ENCODE data around the gene TMEM161A.

Gene TMEM161A

DNA sequence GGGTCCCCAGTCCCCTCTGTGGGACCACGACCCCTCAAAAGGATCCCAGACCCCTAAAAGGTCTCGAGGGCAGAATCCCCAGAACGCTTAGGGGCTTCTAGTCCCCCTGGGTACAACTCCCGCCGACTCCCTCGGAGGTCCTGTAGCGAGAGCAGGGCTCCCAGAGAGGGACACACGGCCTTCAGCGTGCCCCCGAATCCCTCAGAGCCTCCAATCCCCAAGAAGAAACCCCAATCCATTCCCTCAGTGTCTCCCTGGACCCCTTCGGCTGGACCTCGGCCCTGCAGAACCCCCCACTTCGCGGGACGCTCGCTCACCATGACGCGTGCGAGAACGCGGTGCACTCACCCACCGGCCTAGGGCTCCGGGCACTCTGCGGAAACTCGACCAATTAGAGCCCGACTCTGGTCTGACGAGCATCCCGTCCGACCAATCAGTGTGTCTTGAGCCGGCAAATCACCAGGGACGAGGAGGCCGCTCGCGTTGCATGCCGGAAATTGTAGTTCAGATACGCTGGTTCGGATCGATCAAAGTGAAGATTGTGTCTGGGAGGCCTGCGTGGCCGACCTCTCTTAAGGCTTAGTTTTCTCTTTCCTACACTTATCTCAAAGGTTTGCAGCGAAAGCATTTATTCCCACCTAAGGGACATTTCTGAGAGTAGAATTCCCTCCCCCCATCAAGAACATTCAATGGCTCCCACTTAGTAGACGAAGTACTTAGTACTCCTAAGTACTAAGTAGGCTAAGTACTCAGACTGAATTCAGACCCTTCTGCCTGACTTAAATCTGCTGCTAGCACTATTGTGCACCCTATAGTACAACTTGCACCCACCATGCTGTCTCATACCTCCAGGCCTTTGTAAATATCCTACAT lies at the start of gene TMEM161A:
Gene TMEM161A, minus strand, starts transcription at position 370 of the 873 bp plus-strand sequence. Its CDS starts 50 bp downstream, at position 320.
- peak; percentile 98 for DNase-seq (ENCODE audit: low read depth)
- TF ChIP-seq CTCF (IDR thresholded peaks at IDR 0.05; ENCODE audit: control insufficient read depth, insufficient read depth, low read depth, low read length, missing control alignments) = no peak
- H3K4me3 ChIP-seq (ENCODE audit: control insufficient read depth, low read depth, low read length) = peak within 1 kb of the TSS; percentile 68

- no peak for DNase-seq (ENCODE audit: low read depth)
- no peak for TF ChIP-seq CTCF (IDR thresholded peaks at IDR 0.05; ENCODE audit: control insufficient read depth, insufficient read depth, low read depth, low read length, missing control alignments)
- H3K4me3 ChIP-seq (ENCODE audit: control insufficient read depth, low read depth, low read length) = no peak overlapping the region
Measured at GRCh38 chr19:19186742-19187141, 48.5 kb upstream of the TMEM161A start.

GRCh38 chr19:19185853-19186740 lies 47.8 kb upstream of the TMEM161A start:
- peak; percentile 69 for TF ChIP-seq CTCF (IDR thresholded peaks at IDR 0.05; ENCODE audit: control insufficient read depth, insufficient read depth, low read depth, low read length, missing control alignments)
- no peak overlapping the region for H3K4me3 ChIP-seq (ENCODE audit: control insufficient read depth, low read depth, low read length)
- DNase-seq (ENCODE audit: low read depth) = no peak

- no peak overlapping the region for H3K4me3 ChIP-seq (ENCODE audit: control insufficient read depth, low read depth, low read length)
- TF ChIP-seq CTCF (IDR thresholded peaks at IDR 0.05; ENCODE audit: control insufficient read depth, insufficient read depth, low read depth, low read length, missing control alignments) = no peak
- no peak for DNase-seq (ENCODE audit: low read depth)
Measured at GRCh38 chr19:19181488-19181998, 43.3 kb upstream of the TMEM161A start.

DNA sequence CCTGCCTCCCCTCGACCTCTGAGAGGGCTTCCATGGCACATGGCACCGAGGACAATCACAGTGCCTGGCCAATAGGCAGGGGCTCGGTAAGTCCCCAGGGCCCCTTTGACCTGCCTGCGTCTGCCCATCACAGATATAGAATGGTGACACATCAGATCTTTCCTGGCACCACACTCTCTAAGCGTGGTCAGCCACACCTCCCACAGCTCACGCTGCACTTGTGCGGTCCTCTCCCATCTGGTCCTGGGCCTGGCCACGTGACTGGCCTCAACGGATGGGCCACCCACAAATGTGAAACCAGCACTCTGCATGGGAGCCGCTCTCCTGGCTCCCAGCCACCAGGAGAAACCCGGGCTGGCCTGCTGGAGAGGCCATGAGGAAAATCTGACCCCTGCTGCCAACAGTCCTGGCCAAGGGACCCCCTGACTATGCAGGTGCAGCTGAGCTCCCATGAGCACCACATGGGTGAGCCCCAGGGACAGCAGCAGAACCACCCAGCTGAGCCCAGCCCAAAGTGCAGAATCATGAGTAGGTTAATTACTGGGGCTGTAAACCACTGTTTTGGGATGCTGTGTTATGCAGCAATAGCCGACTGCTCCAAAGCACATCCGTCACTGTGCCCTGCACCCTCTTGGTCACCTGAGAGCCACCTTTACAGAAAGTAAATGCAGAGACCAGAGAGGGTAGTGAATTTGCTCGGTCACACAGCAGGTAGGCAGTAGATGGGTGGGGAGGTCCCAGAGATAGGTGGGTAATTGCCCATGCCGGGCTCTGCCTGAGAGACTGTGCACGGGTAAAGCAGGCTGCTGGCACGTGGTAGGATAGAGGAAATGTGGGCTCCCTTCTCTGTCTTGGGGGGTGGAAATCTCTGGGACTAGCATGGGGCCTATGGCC lies 41.5 kb upstream of the TMEM161A start:
- DNase-seq (ENCODE audit: low read depth) = no peak
- TF ChIP-seq CTCF (IDR thresholded peaks at IDR 0.05; ENCODE audit: control insufficient read depth, insufficient read depth, low read depth, low read length, missing control alignments) = no peak
- no peak overlapping the region for H3K4me3 ChIP-seq (ENCODE audit: control insufficient read depth, low read depth, low read length)
